Right hindlimb (tissue), 1 donor: ENCODE results near the gene GFRA1.

ENCODE experiments used
- DNase-seq: peaks from one replicate; pipeline ENCODE4 v3.0.0-alpha.2; 2018

Gene GFRA1

GRCh38 chr10:116156819-116157218 is 116.2 kb downstream of the GFRA1 start:
- no peak for DNase-seq

GRCh38 chr10:116155191-116155590 is 117.8 kb downstream of the GFRA1 start:
- DNase-seq = no peak

GRCh38 chr10:116154651-116155050 is 118.4 kb downstream of the GFRA1 start:
- no peak for DNase-seq

GRCh38 chr10:116151076-116151475 is 121.9 kb downstream of the GFRA1 start:
- DNase-seq = no peak

GRCh38 chr10:116150606-116151005 is 122.4 kb downstream of the GFRA1 start:
- no peak for DNase-seq

- no peak for DNase-seq
Measured at GRCh38 chr10:116147147-116147905, 125.7 kb downstream of the GFRA1 start.

GRCh38 chr10:116146372-116147140 is 126.5 kb downstream of the GFRA1 start:
- no peak for DNase-seq

GRCh38 chr10:116143673-116144222 is 129.3 kb downstream of the GFRA1 start:
- DNase-seq = no peak

GRCh38 chr10:116141855-116142254 is 131.2 kb downstream of the GFRA1 start:
- DNase-seq = no peak

- no peak for DNase-seq
Measured at GRCh38 chr10:116141246-116141645, 131.8 kb downstream of the GFRA1 start.

- DNase-seq = no peak
Measured at GRCh38 chr10:116139886-116140285, 133.1 kb downstream of the GFRA1 start.

- DNase-seq = no peak
Measured at GRCh38 chr10:116138897-116139296, 134.1 kb downstream of the GFRA1 start.

GRCh38 chr10:116136261-116136660 is 136.7 kb downstream of the GFRA1 start:
- DNase-seq = no peak

GRCh38 chr10:116134322-116134721 is 138.7 kb downstream of the GFRA1 start:
- DNase-seq = no peak

- DNase-seq = no peak
Measured at GRCh38 chr10:116133634-116134033, 139.4 kb downstream of the GFRA1 start.

- DNase-seq = no peak
Measured at GRCh38 chr10:116132780-116133399, 140.1 kb downstream of the GFRA1 start.

GRCh38 chr10:116130006-116130405 is 143.0 kb downstream of the GFRA1 start:
- DNase-seq = no peak

GRCh38 chr10:116126954-116127695 is 145.9 kb downstream of the GFRA1 start:
- DNase-seq = no peak

- no peak for DNase-seq
Measured at GRCh38 chr10:116126239-116126638, 146.8 kb downstream of the GFRA1 start.

- no peak for DNase-seq
Measured at GRCh38 chr10:116125180-116125579, 147.8 kb downstream of the GFRA1 start.

GRCh38 chr10:116124777-116125176 is 148.2 kb downstream of the GFRA1 start:
- DNase-seq = no peak

GRCh38 chr10:116122664-116123063 is 150.3 kb downstream of the GFRA1 start:
- DNase-seq = no peak
